Liver (tissue), 3 donors: ENCODE data around the gene CYTL1.

Experiments
- ATF3 ChIP-seq: IDR thresholded peaks from 2 replicates; pipeline ENCODE4 v1.6.1; 2016; ENCODE audit warnings: antibody characterized with exemption
- CTCF ChIP-seq: fragments of 150-350 bp; IDR thresholded peaks from 2 replicates; pipeline ENCODE4 v1.5.1; 2017; ENCODE audit warnings: improper control_type of control experiment, low read depth, low read length; ENCODE audit not compliant: missing input control
- EGR1 ChIP-seq, 2 donors: IDR thresholded peaks; 2 replicates each; pipeline ENCODE4 v1.6.1; 2016 to 2018; ENCODE audit warnings: antibody characterized with exemption in 2 of 2, low read depth in 2 of 2
- RAD21 ChIP-seq, 2 donors: IDR thresholded peaks; 2 replicates each; pipeline ENCODE4 v1.6.1; 2016; ENCODE audit warnings: antibody characterized with exemption in 2 of 2, mild to moderate bottlenecking in 2 of 2
- REST ChIP-seq: IDR thresholded peaks from 2 replicates; pipeline ENCODE4 v1.6.1; 2016; ENCODE audit warnings: antibody characterized with exemption, mild to moderate bottlenecking
- TAF1 ChIP-seq: conservative IDR thresholded peaks from 2 replicates; pipeline ENCODE4 v1.6.1; 2016; ENCODE audit warnings: antibody characterized with exemption, mild to moderate bottlenecking
- TF ChIP-seq, protein P1 (sequence below): IDR thresholded peaks from 2 replicates; pipeline ENCODE4 v1.6.1; 2016; ENCODE audit warnings: antibody characterized with exemption
- donor health status: healthy.
- donor health status: healthy.

GRCh38 chr4:4974727-4975126 is 44.5 kb downstream of the CYTL1 start:
- TF ChIP-seq CTCF (no peak), REST (no peak), RAD21 (IDR thresholded peaks at IDR 0.05) (no peak), EGR1 (IDR thresholded peaks at IDR 0.05; ENCODE audit: low read depth in 2 of 2) (no peak), ATF3 (no peak), TAF1 (no peak)
- TF ChIP-seq, protein P1, sequence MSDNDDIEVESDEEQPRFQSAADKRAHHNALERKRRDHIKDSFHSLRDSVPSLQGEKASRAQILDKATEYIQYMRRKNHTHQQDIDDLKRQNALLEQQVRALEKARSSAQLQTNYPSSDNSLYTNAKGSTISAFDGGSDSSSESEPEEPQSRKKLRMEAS = no peak
